Epidermal melanocyte (primary cell): ENCODE measurements around the gene MDGA2.
"Not testable (repeated sequence)": the region's sequence is repeated elsewhere in the genome, so short reads cannot be mapped to it uniquely, and the experiment has no call there.

Experiments used
- DNase-seq: peaks from one replicate; pipeline ENCODE4 v3.0.0; 2011; ENCODE audit warnings: low spot score; ENCODE audit not compliant: insufficient read length

The MDGA2 gene

DNA sequence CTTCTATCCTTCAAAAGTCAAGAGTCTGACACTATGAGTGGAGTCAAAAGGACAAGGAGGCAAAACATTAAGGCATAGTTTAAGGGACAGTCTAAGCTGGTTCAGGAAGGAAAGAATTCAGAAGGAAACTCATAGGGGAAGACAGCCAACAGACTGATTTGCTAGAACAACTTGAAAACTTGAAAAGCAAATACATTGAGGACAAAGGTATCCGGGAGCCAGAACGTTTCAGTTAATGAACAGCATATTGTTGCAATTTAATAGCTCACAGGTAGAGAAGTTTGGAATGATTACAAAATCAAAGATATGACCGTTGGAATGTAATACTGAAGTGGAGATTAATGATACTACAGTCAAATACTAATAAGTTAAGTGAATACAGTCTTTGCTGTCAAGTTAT lies 711.0 kb downstream of the MDGA2 start:
- no peak for DNase-seq

DNA sequence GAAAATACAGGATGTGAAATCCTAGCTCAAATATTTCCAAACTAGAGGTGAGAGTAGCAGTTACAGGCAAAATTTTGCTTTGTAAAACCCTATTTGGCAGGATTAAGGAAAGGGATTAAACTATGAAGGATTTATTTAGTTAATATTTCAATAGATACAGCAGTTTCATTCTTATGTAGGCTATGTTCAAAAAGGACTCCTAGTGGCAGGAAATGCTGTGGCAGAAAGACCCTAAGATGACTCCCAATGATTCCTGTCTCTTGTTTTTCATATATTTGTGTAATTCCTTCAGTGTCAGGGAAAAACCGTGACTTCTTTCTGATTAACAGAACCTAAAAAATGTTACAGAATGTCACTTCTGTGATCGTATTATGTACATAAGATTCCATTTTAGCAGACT lies 724.3 kb downstream of the MDGA2 start:
- DNase-seq = no peak

DNA sequence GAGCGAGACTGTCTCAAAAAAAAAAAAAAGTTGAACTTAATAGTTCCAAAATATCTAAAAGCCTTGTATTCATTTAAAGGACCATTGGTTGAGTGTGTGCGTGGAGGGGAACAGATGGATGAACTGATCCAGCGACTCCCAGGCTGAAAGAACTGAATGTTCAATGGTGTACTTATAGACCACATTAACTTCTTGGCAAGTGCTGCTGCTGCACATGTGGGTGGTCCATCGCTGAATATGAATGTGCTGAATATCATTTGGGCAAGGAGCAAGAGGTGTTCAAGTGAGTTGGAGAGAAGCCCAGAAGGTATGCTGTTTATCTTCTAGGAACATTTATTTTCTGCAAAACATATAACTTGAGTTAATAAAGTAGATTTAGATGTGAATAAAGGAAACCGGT lies 734.8 kb downstream of the MDGA2 start:
- no peak for DNase-seq

DNA sequence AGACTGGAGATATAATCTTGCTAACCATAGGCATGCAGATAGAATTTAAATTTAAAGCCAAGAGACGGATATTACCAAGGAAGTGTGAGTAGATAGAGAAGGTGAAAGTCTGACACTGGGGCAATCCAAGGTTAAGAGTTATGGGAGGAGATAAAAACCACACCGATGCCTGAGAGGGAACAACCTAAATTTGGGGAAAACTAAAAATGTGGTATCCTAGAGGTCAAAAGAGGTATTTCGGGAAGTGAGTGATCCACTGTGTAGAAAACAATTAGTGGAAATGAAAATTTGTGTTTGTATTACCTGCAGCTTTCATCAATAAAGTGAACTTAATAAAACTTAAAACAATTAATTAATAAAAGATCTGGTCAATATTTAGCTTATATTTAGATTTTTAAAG lies 754.9 kb downstream of the MDGA2 start:
- no peak for DNase-seq

DNA sequence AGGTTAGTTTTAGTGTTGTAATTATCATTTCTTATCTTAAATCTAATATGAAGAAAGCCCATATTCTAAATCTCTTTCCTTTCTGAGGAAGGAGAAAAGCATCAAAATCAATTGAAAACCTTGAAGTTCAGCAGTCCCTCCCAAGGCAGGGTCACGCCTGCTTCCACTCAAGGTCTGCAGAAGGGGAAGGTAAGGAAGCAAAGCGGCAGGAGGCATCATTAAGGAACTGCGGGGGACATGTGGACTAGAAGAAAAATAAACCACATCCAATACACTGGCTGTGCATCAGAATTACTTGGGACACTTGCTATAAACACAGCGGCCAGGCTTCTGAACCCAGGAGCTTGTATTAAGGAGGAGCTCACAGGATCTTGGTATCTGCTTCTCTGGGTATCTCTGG lies 759.9 kb downstream of the MDGA2 start:
- DNase-seq = not testable (repeated sequence)

DNA sequence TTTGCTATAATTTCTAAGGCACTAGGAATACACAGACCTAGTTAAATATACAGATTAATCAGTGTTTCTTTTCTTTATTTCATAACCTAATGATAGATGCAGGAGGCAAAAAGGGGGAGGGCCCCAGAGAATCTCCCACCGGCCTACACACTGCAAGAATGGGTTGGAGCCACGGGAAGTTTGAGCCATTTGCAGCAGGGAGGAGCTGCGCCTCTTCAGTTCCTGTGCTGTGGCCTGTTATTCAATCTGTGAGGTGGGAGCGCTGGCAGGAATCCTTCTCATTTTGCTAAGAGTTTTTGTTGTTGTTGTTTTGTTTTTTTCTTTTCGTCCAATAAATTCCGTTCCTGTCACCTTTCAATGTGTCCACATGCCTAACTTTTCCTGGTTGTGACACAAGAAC lies 772.6 kb downstream of the MDGA2 start:
- DNase-seq = no peak

DNA sequence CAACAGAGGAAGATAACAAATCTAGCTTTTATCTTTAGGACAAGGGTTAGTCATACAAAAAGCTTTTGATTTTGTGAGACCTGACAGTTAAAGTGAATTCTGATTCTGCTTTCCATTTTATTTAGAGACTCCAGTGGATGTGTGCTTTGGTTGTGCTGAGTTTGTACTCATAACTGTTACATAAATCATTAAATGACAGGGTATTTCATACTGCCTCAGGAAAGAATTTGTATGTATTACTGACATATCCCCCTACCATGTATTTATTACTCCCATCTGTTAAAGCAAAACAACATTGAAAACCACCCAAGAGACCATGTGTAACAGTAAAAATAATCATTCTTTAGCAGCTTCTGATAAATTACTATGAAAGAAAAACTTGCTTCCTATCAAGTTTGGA lies 780.9 kb downstream of the MDGA2 start:
- DNase-seq = no peak

DNA sequence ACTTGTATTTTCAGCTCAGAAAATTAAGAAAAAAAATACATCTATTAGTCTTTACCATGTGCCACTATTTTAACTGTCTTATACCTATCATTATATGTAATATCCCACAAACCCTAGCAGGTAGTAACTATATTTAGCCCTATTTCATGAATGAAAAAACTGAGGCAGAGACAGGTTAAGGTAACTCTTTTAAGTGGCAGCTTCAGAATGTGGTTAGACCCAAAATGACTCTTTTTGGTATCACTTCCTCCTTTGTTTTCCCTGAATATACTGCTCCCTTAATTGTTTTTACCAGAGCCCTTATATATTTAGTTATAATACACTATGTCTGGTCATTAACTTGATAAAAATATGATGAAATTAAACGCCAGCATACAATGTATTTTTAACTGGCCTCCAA lies 788.3 kb downstream of the MDGA2 start:
- no peak for DNase-seq

DNA sequence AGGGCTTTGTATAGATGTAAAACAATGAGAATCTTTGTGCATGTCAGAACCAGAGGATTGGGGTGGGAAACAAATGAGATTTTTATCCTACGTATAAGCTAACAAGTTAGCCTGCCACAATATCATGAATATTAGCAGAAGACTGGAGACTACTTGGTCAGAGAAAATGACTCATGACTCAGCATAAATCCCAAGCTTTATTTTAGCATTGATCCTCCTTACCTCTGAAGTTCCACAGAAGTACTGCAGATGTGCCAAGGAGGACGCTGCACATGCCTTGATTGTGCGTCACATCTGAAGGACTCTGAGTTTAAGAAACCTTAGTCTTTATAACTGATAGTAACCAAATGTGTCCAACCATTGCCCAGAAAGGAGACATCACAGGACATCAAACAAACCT lies 789.8 kb downstream of the MDGA2 start:
- DNase-seq = no peak

DNA sequence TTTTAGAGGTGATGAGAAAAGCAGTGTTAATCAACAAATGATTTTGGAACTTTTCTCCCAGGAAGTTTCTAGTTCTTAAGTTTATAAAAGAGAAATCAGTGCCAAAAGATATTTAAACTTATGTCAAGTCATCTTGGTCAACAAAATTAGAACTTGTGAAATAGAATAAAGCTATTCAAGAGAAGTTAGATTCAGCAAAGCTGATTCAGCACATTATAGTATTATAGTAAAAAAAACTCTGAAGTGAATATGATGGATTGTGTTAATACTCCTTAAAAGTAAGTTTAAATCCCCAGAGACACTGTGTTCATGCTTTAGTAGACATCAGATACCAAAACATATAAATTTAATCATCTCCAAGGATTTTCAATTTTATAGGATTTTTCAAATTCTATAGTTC lies 813.7 kb downstream of the MDGA2 start:
- no peak for DNase-seq

DNA sequence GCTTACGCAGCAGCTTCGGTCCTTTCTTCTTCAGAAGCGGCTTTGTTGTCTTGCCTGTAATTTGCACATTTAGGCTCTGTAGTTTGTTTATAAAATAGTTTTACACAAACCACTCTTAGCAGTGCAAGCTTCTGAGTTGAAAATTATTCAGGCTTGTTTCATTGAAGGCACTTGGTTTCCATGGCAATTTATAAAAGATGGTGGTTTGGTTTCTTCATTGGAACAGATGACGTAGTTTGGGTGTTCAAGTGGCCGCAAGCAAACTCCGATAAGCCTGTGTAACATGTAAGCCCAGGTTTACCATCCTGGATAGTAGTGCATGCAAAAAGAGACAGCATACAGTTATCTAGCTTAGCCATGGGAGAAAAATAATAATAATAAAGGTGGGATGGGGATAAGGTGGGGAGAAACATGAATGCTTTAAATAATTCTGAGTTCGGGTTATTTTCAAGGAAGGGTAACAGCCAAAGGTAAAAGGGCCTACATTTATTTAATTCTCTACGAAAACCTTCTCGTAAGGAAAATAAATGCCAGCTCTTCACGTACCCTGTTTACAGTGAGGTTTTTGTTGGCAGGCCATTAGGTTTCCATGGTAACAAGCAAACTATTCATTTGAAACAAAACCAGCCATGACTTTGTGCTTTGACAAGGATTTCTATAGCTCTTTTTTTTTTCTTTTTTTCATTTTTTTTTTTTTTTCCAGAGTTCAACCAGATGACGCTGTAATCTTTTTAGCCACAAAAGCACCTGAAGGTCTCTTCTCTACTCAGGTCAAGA lies 834.3 kb downstream of the MDGA2 start:
- no peak for DNase-seq

DNA sequence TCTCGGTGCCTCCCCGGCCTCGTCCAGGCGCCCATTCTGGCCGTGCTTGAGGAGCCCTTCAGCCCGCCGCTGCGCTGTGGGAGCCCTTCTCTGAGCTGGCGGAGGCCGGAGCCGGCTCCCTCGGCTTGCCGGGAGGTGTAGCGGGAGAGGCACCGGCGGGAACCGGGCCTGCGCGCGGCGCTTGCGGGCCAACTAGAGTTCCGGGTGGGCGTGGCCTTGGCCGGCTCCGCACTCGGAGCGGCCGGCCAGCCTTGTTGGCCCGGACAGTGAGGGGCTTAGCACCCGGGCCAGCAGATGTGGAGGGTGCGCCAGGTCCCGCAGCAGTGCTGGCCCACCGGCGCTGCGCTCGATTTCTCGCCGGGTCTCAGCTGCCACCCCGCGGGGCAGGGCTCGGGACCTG lies 855.1 kb downstream of the MDGA2 start:
- DNase-seq = no peak

DNA sequence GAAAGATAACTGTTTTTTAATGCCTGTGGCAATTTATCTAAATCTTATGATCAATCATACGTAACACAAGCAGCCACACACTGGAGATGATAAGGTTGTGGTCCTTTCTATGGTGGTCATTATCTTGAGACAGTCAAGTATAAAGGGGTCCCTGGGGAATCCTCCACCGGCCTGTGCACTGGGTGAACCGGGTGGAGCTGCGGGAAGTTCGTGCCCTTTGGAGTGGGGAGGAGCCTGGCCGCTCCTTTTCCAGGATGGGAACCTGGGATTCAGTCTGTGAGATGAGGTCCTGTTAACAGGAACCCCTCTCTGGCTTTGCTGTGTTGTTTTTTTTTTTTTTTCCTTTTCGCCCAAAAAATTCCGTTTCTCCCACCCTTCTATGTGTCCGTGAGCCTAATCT lies 856.3 kb downstream of the MDGA2 start:
- no peak for DNase-seq

DNA sequence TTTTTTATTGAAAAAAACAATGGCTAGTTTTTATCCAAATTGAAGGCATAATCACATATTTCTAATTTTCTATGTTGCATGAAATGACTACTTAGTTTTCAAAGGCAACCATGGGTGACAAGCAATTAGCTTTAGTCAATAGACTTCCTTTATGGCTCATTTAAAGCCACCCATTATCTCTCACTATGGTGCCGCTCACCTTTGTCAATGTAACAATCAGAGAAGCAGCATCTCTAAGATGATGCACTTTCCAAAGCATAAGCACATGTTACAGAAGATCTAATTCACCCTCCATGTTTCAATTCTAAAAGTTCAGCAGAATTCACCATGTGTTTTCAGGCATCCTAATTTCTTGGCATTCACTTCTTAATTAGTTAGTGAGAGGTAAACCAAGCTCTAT lies 857.3 kb downstream of the MDGA2 start:
- no peak for DNase-seq

DNA sequence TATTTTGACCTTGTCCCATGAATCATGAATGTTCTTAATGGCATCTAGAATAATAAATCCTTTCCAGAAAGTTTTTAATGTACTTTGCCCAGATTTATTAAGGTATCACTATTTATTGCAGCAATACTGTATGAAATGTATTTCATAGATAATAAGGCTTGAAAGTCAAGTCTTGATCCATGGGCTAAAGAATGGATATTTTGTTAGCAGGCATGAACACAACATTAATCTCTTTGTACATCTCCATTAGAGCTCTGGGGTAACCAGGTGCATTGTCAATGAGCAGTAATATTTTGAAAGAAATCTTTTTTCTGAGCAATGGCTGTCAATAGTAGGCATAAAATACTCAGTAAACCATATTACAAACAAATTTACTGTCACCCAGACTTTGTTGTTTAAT lies 882.3 kb downstream of the MDGA2 start:
- no peak for DNase-seq
